CD4-positive, alpha-beta memory T cell (primary cell): ENCODE measurements around the gene FAM76B. TPM values are rescaled to one million over a fixed set of nuclear protein-coding genes. Genes with fewer than 3 reads are reported as not detected.
"Not testable (repeated sequence)": the region's sequence is repeated elsewhere in the genome, so short reads cannot be mapped to it uniquely, and the experiment has no call there.

Experiments
- CTCF ChIA-PET: fragments of 350-600 bp; sonication (Branson Sonifier 250); formaldehyde crosslinking; loops from one replicate; lab custom pipeline; 2021; ENCODE audit warnings: inconsistent platforms; ENCODE audit not compliant: partially characterized antibody; lab: Charles Lee
- POLR2A ChIA-PET: fragments of 350-600 bp; sonication (Branson Sonifier 250); formaldehyde crosslinking; loops from one replicate; lab custom pipeline; 2021; ENCODE audit not compliant: partially characterized antibody; lab: Charles Lee
- DNase-seq, 5 donors: peaks; one replicate each; pipeline versions ENCODE4 v3.0.0 to v3.0.0-alpha.2; 2020 to 2022; ENCODE audit warnings: mixed read lengths in 1 of 5
- H3K27ac ChIP-seq: one replicate; pipeline ENCODE4 v1.7.0; 2013; ENCODE audit warnings: low read depth, low read length
- H3K27me3 ChIP-seq: 2 replicates; pipeline ENCODE4 v1.7.0; 2013; ENCODE audit warnings: mild to moderate bottlenecking, low read length, moderate library complexity; ENCODE audit not compliant: insufficient read depth
- H3K36me3 ChIP-seq: 2 replicates; pipeline ENCODE4 v1.7.0; 2013; ENCODE audit warnings: mild to moderate bottlenecking, low read length, moderate library complexity; ENCODE audit not compliant: insufficient read depth
- H3K4me1 ChIP-seq: 2 replicates; pipeline ENCODE4 v1.7.0; 2013; ENCODE audit warnings: mild to moderate bottlenecking, low read length, moderate library complexity; ENCODE audit not compliant: insufficient read depth
- H3K4me3 ChIP-seq, 2 donors: one replicate each; pipeline ENCODE4 v1.7.0; 2013; ENCODE audit warnings: low read length in 2 of 2, mild to moderate bottlenecking in 1 of 2
- H3K9me3 ChIP-seq, 2 donors: one replicate each; pipeline ENCODE4 v1.7.0; 2013; ENCODE audit warnings: low read length in 2 of 2, control low read depth in 1 of 2; ENCODE audit not compliant: control insufficient read depth in 1 of 2
- H3K27ac Mint-ChIP-seq, 7 donors: one replicate each; pipeline ENCODE4 v1.8.0; 2020 to 2021; ENCODE audit warnings: mixed read lengths in 7 of 7, mild to moderate bottlenecking in 6 of 7, inconsistent platforms in 3 of 7, moderate library complexity in 3 of 7
- H3K27me3 Mint-ChIP-seq, 2 donors: one replicate each; pipeline ENCODE4 v1.8.0; 2020 to 2021; ENCODE audit warnings: mixed read lengths in 2 of 2
- H3K36me3 Mint-ChIP-seq, 2 donors: one replicate each; pipeline ENCODE4 v1.8.0; 2020 to 2021; ENCODE audit warnings: mixed read lengths in 2 of 2, inconsistent platforms in 1 of 2, mild to moderate bottlenecking in 1 of 2
- H3K4me1 Mint-ChIP-seq, 4 donors: one replicate each; pipeline ENCODE4 v1.8.0; 2020 to 2021; ENCODE audit warnings: mixed read lengths in 4 of 4, mild to moderate bottlenecking in 1 of 4
- H3K4me3 Mint-ChIP-seq, 8 donors: one replicate each; pipeline ENCODE4 v1.8.0; 2020 to 2021; ENCODE audit warnings: mixed read lengths in 8 of 8, mild to moderate bottlenecking in 7 of 8, moderate library complexity in 6 of 8, inconsistent platforms in 3 of 8
- H3K9me3 Mint-ChIP-seq, 8 donors: one replicate each; pipeline ENCODE4 v1.8.0; 2020 to 2021; ENCODE audit warnings: mixed read lengths in 8 of 8, mild to moderate bottlenecking in 5 of 8, inconsistent platforms in 3 of 8, moderate library complexity in 1 of 8
- intact Hi-C: fragments of 100-400 bp; cut with micrococcal nuclease; formaldehyde crosslinking; loops from one replicate; pipeline ENCODE4 v1.15.1; 2023
- polyA plus RNA-seq, 2 donors: library from polyadenylated mRNA; unstranded; fragments of 300-500 nt; fragmentation: Illumina TruSeq; gene quantifications; one replicate each; pipeline ENCODE4 v1.2.3, GENCODE V29; 2021
- total RNA-seq, 2 experiments: library from RNA; stranded (reverse); gene quantifications; one replicate each; pipeline ENCODE4 v1.2.3, GENCODE V29; 2021

FAM76B gene
- total and polyA plus RNA-seq, 4 experiments from 2014 or later, result 10.3 to 60.5 (median 36.7) TPM

GRCh38 chr11:95829580-95830259 lies 40.1 kb upstream of the FAM76B start:
- H3K36me3 Mint-ChIP-seq, result peaks cover 29 to 50% of the 10 kb centered on the region in 2 donors

GRCh38 chr11:95827696-95828095 lies 38.1 kb upstream of the FAM76B start:
- POLR2A ChIA-PET, result no interaction called here
- H3K27me3 Mint-ChIP-seq, result no peaks in the 10 kb centered on the region

More at GRCh38 chr11:95829580-95830259, 40.1 kb upstream of the FAM76B start:
- intact Hi-C loops, result loop anchor here (10.0 kb wide), 2 partner anchors 225 to 415 kb away; no protein-coding TSS in a partner anchor
- Histone ChIP-seq H3K4me1 (no peaks in the 10 kb centered on the region), H3K27ac (no peak overlapping the region), H3K36me3 (peaks cover 20% of the 10 kb centered on the region), H3K27me3 (no peaks in the 10 kb centered on the region), H3K9me3 (no peaks in the 10 kb centered on the region), H3K4me3 (no peak overlapping the region)
- Mint-ChIP-seq H3K27me3 (no peaks in the 10 kb centered on the region), H3K4me1 (peaks cover 0 to 1% (median 0%) of the 10 kb centered on the region in 4 donors), H3K27ac (peak overlapping the region in 3 of 7 donors; percentile 55 to 65 (median 57)), H3K9me3 (no peaks in the 10 kb centered on the region), H3K4me3 (no peak overlapping the region)
- CTCF ChIA-PET, result interaction anchor here (0.6 to 2.0 kb wide), 2 partner anchors 514 to 813 kb away, joined by 4 to 7 read pairs; partner anchors contain the start of gene MAML2
- POLR2A ChIA-PET, result no interaction called here
- DNase-seq, result no peak

GRCh38 chr11:95821640-95822039 lies 32.1 kb upstream of the FAM76B start:
- no peak overlapping the region for H3K4me3 Mint-ChIP-seq
- Histone ChIP-seq H3K27me3 (no peaks in the 10 kb centered on the region), H3K4me1 (no peaks in the 10 kb centered on the region), H3K4me3 (no peak overlapping the region), H3K36me3 (peaks cover 18% of the 10 kb centered on the region), H3K27ac (no peak overlapping the region), H3K9me3 (no peaks in the 10 kb centered on the region)
- peaks cover 56 to 59% of the 10 kb centered on the region in 2 donors for H3K36me3 Mint-ChIP-seq
- no peaks in the 10 kb centered on the region for H3K27me3 Mint-ChIP-seq
- peak overlapping the region in 2 of 7 donors; percentile 3 to 8 for H3K27ac Mint-ChIP-seq
- ChIA-PET POLR2A (no interaction called here), CTCF (no interaction called here)
- DNase-seq, result no peak
- H3K4me1 Mint-ChIP-seq, result peaks cover 0 to 5% (median 0%) of the 10 kb centered on the region in 4 donors
- H3K9me3 Mint-ChIP-seq, result no peaks in the 10 kb centered on the region
- intact Hi-C loops, result no loop called here

More at GRCh38 chr11:95827696-95828095, 38.1 kb upstream of the FAM76B start:
- CTCF ChIA-PET, result interaction anchor here (2.0 to 2.6 kb wide), 2 partner anchors 9 to 516 kb away, joined by 7 to 12 read pairs; partner anchors contain the start of gene MAML2
- H3K27me3 ChIP-seq, result no peaks in the 10 kb centered on the region
- Mint-ChIP-seq H3K36me3 (peaks cover 38 to 41% of the 10 kb centered on the region in 2 donors), H3K4me3 (no peak overlapping the region), H3K4me1 (peaks cover 0 to 1% (median 0%) of the 10 kb centered on the region in 4 donors), H3K27ac (no peak overlapping the region), H3K9me3 (no peaks in the 10 kb centered on the region)
- H3K4me1 ChIP-seq, result no peaks in the 10 kb centered on the region
- intact Hi-C loops, result no loop called here
- H3K9me3 ChIP-seq, result no peaks in the 10 kb centered on the region
- no peak overlapping the region for H3K4me3 ChIP-seq
- no peak overlapping the region for H3K27ac ChIP-seq
- peaks cover 19% of the 10 kb centered on the region for H3K36me3 ChIP-seq
- DNase-seq, result no peak

- Histone ChIP-seq H3K27me3 (no peaks in the 10 kb centered on the region), H3K36me3 (peaks cover 5% of the 10 kb centered on the region), H3K27ac (no peak overlapping the region), H3K9me3 (no peaks in the 10 kb centered on the region), H3K4me3 (no peak overlapping the region), H3K4me1 (no peaks in the 10 kb centered on the region)
- ChIA-PET CTCF (no interaction called here), POLR2A (no interaction called here)
- H3K36me3 Mint-ChIP-seq, result peaks cover 39 to 59% of the 10 kb centered on the region in 2 donors
- no peaks in the 10 kb centered on the region for H3K9me3 Mint-ChIP-seq
- H3K27ac Mint-ChIP-seq, result peak overlapping the region in 2 of 7 donors; percentile 21 to 43
- no peak overlapping the region for H3K4me3 Mint-ChIP-seq
- intact Hi-C loops, result no loop called here
- DNase-seq, result no peak
- peaks cover 0 to 5% (median 0%) of the 10 kb centered on the region in 4 donors for H3K4me1 Mint-ChIP-seq
- no peaks in the 10 kb centered on the region for H3K27me3 Mint-ChIP-seq
Observed at GRCh38 chr11:95816037-95816436, 26.5 kb upstream of the FAM76B start.

DNA sequence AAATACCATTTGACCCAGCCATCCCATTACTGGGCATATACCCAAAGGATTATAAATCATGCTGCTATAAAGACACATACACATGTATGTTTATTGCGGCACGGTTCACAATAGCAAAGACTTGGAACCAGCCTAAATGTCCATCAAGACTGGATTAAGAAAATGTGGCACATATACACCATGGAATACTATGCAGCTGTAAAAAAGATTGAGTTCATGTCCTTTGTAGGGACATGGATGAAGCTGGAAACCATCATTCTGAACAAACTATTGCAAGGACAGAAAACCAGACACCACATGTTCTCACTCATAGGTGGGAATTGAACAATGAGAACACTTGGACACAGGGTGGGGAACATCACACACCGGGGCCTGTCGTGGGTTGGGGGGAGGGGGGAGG lies 21.5 kb upstream of the FAM76B start:
- H3K36me3 ChIP-seq, H3K4me3 ChIP-seq, CTCF ChIA-PET, H3K9me3 ChIP-seq, DNase-seq, H3K4me3 Mint-ChIP-seq, H3K9me3 Mint-ChIP-seq, H3K27ac ChIP-seq, H3K27me3 ChIP-seq, H3K4me1 ChIP-seq, H3K27me3 Mint-ChIP-seq, POLR2A ChIA-PET, H3K27ac Mint-ChIP-seq, intact Hi-C loops: not testable (repeated sequence)
- H3K4me1 Mint-ChIP-seq, result peaks cover 0 to 15% (median under 1%) of the 10 kb centered on the region in 4 donors
- H3K36me3 Mint-ChIP-seq, result peaks cover 15 to 31% of the 10 kb centered on the region in 2 donors

DNA sequence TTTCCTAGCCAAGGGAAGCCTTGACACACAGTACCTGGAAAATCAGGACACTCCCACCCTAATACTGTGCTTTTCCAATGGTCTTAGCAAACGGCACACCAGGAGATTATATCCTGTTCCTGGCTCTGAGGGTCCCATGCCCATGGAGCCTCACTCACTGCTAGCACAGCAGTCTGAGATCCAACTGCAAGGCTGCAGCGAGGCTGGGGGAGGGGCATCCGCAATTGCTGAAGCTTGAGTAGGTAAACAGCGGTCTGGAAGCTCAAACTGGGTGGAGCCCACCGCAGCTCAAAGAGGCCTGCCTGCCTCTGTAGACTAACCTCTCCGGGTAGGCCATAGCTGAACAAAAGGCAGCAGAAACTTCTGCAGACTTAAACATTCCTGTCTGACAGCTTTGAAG lies 16.9 kb upstream of the FAM76B start:
- DNase-seq, result peak in 3 of 5 donors; percentile 18 to 30 (median 25)
- H3K9me3 ChIP-seq, H3K27me3 ChIP-seq, H3K27me3 Mint-ChIP-seq, intact Hi-C loops, H3K27ac ChIP-seq, H3K9me3 Mint-ChIP-seq, H3K4me1 ChIP-seq, H3K4me3 Mint-ChIP-seq, H3K36me3 ChIP-seq, H3K4me3 ChIP-seq: not testable (repeated sequence)
- Mint-ChIP-seq H3K36me3 (peaks cover 28 to 29% of the 10 kb centered on the region in 2 donors), H3K27ac (peak overlapping the region in 3 of 7 donors; percentile 18 to 85 (median 59)), H3K4me1 (peaks cover 0 to 25% (median 8%) of the 10 kb centered on the region in 4 donors)
- CTCF ChIA-PET, result interaction anchor here (0.9 to 1.4 kb wide), 2 partner anchors 14 to 29 kb away, joined by 3 to 4 read pairs; no protein-coding TSS in a partner anchor
- POLR2A ChIA-PET, result interaction anchor here (7.3 kb wide), 1 partner anchor 16 kb away, joined by 51 read pairs; the partner anchor contains the start of genes CEP57 and FAM76B

DNA sequence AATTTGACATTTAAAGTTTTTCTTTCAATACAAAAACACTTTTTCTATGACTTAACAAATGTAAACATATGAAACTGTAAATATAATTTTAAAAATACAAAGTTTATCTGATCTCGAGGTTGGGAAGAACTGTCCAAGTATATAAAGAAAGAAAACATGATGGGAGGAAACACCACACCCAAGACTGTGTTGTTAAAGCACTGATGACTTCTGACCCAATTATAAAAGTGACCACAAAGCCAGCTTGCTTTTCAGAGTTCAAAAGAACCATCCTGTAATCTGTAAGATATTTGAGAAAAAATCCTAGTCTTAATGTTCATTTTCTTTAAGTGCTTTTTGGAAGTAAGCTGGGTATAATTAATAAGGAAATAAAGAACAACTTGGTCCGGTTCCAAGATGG lies 16.3 kb upstream of the FAM76B start:
- no peaks in the 10 kb centered on the region for H3K27me3 ChIP-seq
- peaks cover 32 to 34% of the 10 kb centered on the region in 2 donors for H3K36me3 Mint-ChIP-seq
- H3K27ac Mint-ChIP-seq, result peak overlapping the region in 4 of 7 donors; percentile 35 to 77 (median 67)
- H3K27me3 Mint-ChIP-seq, result no peaks in the 10 kb centered on the region
- peaks cover 9% of the 10 kb centered on the region for H3K4me1 ChIP-seq
- DNase-seq, result peak in 1 of 5 donors; percentile 3
- no peaks in the 10 kb centered on the region for H3K9me3 ChIP-seq
- peaks cover 0 to 25% (median 8%) of the 10 kb centered on the region in 4 donors for H3K4me1 Mint-ChIP-seq
- H3K27ac ChIP-seq, result no peak overlapping the region
- intact Hi-C loops, result no loop called here
- H3K4me3 Mint-ChIP-seq, result peak overlapping the region in 3 of 8 donors; percentile 3 to 57 (median 31)
- peaks cover 7% of the 10 kb centered on the region for H3K36me3 ChIP-seq
- ChIA-PET POLR2A (interaction anchor here (7.3 kb wide), 1 partner anchor 15 kb away, joined by 51 read pairs; the partner anchor contains the start of genes CEP57 and FAM76B), CTCF (interaction anchor here (0.9 to 1.4 kb wide), 2 partner anchors 13 to 30 kb away, joined by 3 to 4 read pairs; no protein-coding TSS in a partner anchor)
- H3K9me3 Mint-ChIP-seq, result peaks cover 0 to 9% (median 4%) of the 10 kb centered on the region in 8 donors
- no peak overlapping the region for H3K4me3 ChIP-seq
